Retinal pigment epithelial cell (primary cell): ENCODE measurements around the gene RAB11FIP4.

Experiments used
- DNase-seq: peaks from one replicate; pipeline ENCODE4 v3.0.0-alpha.2; 2010; ENCODE audit warnings: low read depth
- H3K4me3 ChIP-seq: 2 replicates; pipeline ENCODE4 v1.5.1; 2011; ENCODE audit warnings: mild to moderate bottlenecking, low read length, control low read depth, moderate library complexity
- TF ChIP-seq, protein P1 (sequence below): conservative IDR thresholded peaks from 2 replicates; pipeline ENCODE4 v1.5.1; 2011; ENCODE audit warnings: low read depth, low read length, control low read depth, inconsistent platforms

The RAB11FIP4 gene

DNA sequence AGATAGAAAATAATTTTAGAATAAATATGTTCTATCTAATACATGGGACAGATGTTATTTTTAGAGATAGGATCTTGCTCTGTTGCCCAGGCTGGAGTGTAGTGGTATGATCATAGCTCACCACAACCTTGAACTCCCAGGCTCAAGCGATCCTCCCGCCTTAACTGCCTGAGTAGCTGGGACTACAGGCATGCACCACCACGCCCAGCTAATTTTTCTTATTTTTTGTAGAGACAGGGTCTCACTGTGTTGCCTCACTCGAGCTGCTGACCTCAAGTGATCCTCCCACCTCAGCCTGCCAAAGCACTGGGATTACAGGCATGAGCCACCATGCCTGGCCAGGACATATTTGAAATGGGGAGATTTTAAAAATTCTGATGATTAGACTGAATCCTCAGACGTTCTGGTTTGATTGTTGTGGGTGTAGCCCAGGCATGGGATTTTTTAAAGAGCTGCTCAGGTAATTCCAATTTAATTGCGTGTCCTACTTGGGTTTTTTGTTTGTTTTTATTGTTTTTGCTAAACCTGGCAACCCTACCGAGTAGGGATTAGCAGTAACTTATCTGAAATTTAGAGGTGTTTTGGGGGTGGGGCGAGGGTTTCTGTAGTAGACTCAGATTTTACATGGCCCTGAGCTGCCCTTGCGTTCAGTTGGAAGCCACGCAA is 142.9 kb downstream of the RAB11FIP4 start:
- TF ChIP-seq, protein P1, sequence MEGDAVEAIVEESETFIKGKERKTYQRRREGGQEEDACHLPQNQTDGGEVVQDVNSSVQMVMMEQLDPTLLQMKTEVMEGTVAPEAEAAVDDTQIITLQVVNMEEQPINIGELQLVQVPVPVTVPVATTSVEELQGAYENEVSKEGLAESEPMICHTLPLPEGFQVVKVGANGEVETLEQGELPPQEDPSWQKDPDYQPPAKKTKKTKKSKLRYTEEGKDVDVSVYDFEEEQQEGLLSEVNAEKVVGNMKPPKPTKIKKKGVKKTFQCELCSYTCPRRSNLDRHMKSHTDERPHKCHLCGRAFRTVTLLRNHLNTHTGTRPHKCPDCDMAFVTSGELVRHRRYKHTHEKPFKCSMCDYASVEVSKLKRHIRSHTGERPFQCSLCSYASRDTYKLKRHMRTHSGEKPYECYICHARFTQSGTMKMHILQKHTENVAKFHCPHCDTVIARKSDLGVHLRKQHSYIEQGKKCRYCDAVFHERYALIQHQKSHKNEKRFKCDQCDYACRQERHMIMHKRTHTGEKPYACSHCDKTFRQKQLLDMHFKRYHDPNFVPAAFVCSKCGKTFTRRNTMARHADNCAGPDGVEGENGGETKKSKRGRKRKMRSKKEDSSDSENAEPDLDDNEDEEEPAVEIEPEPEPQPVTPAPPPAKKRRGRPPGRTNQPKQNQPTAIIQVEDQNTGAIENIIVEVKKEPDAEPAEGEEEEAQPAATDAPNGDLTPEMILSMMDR, result no peak
- DNase-seq, result peak; percentile 68
- no peak overlapping the region for H3K4me3 ChIP-seq

DNA sequence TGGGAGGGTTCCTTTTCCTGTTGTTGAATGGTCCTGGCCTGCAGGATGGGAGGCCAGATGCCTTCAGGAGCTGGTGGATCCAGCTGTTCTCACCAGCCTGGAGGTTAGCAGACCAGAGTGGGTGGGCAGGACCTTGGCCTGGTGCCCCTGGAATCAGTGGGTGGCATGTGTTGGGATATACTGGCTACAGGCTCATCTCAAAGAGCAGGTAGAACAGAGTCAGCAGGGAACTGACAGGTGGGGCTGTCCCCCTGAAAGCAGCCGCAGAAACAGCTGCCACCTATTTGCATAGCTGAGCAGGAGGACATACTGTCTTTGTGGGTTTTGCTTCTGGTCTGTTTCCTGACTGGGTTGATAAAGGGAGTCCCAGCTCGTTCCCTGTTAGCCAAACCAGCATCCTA is 144.1 kb downstream of the RAB11FIP4 start:
- TF ChIP-seq, protein P1, result no peak
- DNase-seq, result no peak
- no peak overlapping the region for H3K4me3 ChIP-seq

DNA sequence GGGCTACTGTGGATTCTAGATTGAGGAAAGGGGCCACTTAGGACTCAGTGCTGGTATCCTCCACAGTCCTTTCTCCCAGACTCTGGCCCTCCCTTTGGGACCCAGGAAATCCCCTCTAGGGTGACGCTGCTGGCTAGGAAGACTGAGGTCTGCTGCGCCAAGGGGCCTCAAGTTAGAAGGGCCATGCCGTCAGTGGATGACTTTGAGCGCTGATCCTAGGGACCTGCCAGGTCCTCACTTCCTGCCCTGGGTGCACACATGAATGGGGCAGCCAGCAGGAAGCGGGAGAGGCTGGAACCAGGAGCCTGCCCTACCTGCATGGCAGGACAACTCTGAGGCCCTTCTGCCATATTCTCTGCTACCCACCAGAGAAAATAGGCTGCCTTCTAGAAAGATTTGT is 145.0 kb downstream of the RAB11FIP4 start:
- DNase-seq, result no peak
- TF ChIP-seq, protein P1, result no peak
- H3K4me3 ChIP-seq, result no peak overlapping the region

DNA sequence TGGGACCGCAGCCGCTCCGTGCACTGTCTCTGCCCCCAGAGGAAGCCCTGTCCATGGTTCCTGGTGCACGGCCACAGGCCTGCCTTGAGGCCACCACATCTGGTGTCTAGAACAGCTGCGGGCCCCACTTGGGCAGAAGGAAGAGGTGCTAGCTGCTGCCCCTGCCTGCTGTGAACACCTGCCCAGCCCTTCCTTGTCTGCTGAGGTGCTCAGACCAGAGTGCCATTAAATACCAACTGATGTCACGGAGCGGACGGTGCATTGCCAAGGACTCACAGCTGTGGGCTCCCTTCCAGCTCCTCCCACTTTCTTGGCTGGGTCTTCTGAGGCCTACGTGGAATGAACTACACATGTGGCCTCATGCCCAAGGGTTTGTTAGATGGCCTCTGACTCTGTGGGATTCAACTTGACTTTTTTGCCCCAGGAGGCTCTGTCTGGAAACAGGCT is 146.1 kb downstream of the RAB11FIP4 start:
- TF ChIP-seq, protein P1, result no peak
- no peak for DNase-seq
- no peak overlapping the region for H3K4me3 ChIP-seq

DNA sequence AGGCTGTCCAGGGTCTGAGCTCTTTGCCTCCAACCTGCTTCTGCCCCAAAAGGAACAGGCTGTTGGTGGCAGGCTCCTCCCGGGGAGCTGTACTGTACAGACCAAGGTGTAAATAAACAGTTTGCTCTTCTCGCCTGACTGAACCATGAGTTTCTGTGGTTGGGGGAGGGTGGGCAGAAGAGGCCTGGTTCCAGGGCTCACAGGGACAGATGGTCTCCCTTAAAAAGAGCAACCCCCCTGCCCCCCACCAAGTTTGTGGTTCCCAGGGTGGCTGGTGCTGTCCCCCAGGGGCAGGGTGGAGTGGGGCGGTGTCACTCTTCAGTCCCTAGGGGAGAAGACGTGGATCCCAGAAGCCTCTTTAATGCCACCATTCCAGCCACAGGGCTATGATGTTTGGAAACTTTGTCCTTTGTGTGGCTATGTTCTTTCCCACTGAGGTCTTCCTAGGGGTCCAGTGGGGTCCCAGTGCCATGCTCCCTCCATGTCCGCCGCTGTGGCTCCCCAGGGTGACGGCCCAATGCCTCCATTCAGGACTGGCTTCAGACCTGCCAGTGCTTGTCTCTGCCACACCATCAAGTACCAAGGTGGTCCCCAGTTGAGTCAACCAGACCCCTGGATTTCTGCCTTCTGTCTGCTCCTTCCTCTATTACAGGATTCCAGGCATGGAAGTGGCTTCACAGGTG is 146.7 kb downstream of the RAB11FIP4 start:
- H3K4me3 ChIP-seq, result no peak overlapping the region
- DNase-seq, result no peak
- TF ChIP-seq, protein P1, result no peak

DNA sequence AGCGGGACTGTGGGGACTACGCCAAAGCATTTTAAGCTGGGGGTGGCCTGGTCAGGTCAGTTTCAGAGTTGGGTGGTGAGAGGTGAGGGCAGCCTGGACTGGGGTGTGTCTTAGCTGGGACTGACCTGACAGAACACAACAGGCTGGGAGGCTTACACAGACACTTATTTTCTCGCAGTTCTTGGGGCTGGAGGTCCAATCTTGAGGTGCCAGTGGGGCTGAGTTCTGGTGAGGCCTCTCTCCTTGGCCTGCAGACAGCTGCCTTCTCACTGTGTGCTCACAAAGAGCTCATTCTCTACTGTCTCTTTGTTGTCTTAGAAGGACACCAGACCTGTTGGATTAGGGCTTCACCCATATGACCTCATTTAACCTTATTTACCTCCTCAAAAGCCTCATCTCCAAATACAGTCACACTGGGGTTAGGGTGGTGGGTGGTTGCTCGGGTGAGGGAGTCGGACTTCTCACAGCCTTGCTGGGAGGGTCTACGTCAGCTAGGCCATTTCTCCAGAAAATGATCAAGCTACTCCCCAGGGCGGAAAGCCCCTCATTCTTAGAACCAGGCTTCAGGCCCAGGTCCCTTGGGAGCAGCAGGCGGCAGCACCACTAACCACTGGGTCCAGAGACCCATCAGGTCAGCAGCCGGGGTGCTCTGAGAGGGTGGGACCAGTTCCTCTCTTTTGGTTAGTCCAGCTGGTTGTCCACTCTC is 149.3 kb downstream of the RAB11FIP4 start:
- TF ChIP-seq, protein P1, result no peak
- DNase-seq, result no peak
- H3K4me3 ChIP-seq, result no peak overlapping the region
